DND-41 (cell line): ENCODE measurements around the gene ARHGDIA.

ENCODE experiments used
- ATAC-seq: fragments of 200-7000 bp; cut with Tn5 transposase; 3 replicates; pipeline ENCODE4 v1.9.1; 2021; ENCODE audit warnings: low read depth; ENCODE audit not compliant: insufficient read depth
- DNase-seq: peaks from one replicate; pipeline ENCODE4 v3.0.0-alpha.2; 2020
- H2AFZ ChIP-seq: 2 replicates; pipeline ENCODE4 v1.6.0; 2012; ENCODE audit warnings: low read depth, low read length
- H3K27ac ChIP-seq: 2 replicates; pipeline ENCODE4 v1.5.1; 2012; ENCODE audit warnings: low read length, inconsistent platforms
- H3K27me3 ChIP-seq: fragments of 200-600 bp; sonication (generic); 2 replicates; pipeline ENCODE4 v1.6.0; 2012; ENCODE audit warnings: low read length, mild to moderate bottlenecking, inconsistent platforms; ENCODE audit not compliant: insufficient read depth, poor library complexity
- H3K36me3 ChIP-seq: 2 replicates; pipeline ENCODE4 v1.5.1; 2012; ENCODE audit warnings: low read length, inconsistent platforms; ENCODE audit not compliant: insufficient read depth
- H3K4me1 ChIP-seq: 2 replicates; pipeline ENCODE4 v1.5.1; 2012; ENCODE audit warnings: mild to moderate bottlenecking, low read length; ENCODE audit not compliant: insufficient read depth
- H3K4me2 ChIP-seq: 2 replicates; pipeline ENCODE4 v1.6.0; 2012; ENCODE audit warnings: mild to moderate bottlenecking, moderate library complexity, low read length, inconsistent platforms; ENCODE audit not compliant: insufficient read depth
- H3K4me3 ChIP-seq, 2 experiments: fragments of 200-600 bp in 1 of 2; shearing (Covaris generic) in 1 of 2; 2 replicates each; pipeline ENCODE4 v1.5.1; 2012 to 2016; ENCODE audit warnings: inconsistent platforms in 2 of 2, low read length in 2 of 2, mild to moderate bottlenecking in 2 of 2, low read depth in 1 of 2, moderate library complexity in 1 of 2
- H3K79me2 ChIP-seq: 2 replicates; pipeline ENCODE4 v1.6.0; 2012; ENCODE audit warnings: low read length, inconsistent platforms; ENCODE audit not compliant: insufficient read depth
- H3K9ac ChIP-seq: 2 replicates; pipeline ENCODE4 v1.6.0; 2012; ENCODE audit warnings: low read depth, mild to moderate bottlenecking, inconsistent platforms, low read length, moderate library complexity
- H3K9me3 ChIP-seq: 2 replicates; pipeline ENCODE4 v1.5.1; 2012; ENCODE audit warnings: low read length, moderate library complexity, mild to moderate bottlenecking, inconsistent platforms; ENCODE audit not compliant: insufficient read depth, severe bottlenecking
- H4K20me1 ChIP-seq: 2 replicates; pipeline ENCODE4 v1.6.0; 2012; ENCODE audit warnings: low read length; ENCODE audit not compliant: insufficient read depth
- EZH2 ChIP-seq: IDR thresholded peaks from 3 replicates; pipeline ENCODE4 v1.6.1; 2012; ENCODE audit warnings: borderline replicate concordance, low read depth, mild to moderate bottlenecking, moderate library complexity, low read length, inconsistent platforms; ENCODE audit not compliant: severe bottlenecking
- TF ChIP-seq, protein P1 (sequence below): IDR thresholded peaks from 2 replicates; pipeline ENCODE4 v1.5.1; 2012; ENCODE audit warnings: borderline replicate concordance, low read length, moderate library complexity, mild to moderate bottlenecking; ENCODE audit not compliant: poor library complexity, severe bottlenecking; ENCODE audit errors: extremely low read depth

Gene ARHGDIA

GRCh38 chr17:81903415-81903831 is 32.3 kb upstream of the ARHGDIA start:
- Histone ChIP-seq H3K27me3 (no peaks in the 10 kb centered on the region), H4K20me1 (peaks cover 25% of the 10 kb centered on the region; the same call in 1 of the 2 replicates), H3K9me3 (no peaks in the 10 kb centered on the region), H3K36me3 (peaks cover 80% of the 10 kb centered on the region), H3K9ac (no peak overlapping the region), H3K27ac (no peak overlapping the region), H3K4me2 (no peak overlapping the region), H3K4me1 (no peaks in the 10 kb centered on the region), H3K79me2 (no peaks in the 10 kb centered on the region; the same call in 1 of the 2 replicates), H3K4me3 (no peak overlapping the region), H2AFZ (no peak overlapping the region)
- DNase-seq (no peak), ATAC-seq (no peak)
- TF ChIP-seq, protein P1, sequence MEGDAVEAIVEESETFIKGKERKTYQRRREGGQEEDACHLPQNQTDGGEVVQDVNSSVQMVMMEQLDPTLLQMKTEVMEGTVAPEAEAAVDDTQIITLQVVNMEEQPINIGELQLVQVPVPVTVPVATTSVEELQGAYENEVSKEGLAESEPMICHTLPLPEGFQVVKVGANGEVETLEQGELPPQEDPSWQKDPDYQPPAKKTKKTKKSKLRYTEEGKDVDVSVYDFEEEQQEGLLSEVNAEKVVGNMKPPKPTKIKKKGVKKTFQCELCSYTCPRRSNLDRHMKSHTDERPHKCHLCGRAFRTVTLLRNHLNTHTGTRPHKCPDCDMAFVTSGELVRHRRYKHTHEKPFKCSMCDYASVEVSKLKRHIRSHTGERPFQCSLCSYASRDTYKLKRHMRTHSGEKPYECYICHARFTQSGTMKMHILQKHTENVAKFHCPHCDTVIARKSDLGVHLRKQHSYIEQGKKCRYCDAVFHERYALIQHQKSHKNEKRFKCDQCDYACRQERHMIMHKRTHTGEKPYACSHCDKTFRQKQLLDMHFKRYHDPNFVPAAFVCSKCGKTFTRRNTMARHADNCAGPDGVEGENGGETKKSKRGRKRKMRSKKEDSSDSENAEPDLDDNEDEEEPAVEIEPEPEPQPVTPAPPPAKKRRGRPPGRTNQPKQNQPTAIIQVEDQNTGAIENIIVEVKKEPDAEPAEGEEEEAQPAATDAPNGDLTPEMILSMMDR, result no peak
- TF ChIP-seq EZH2, result no peak

DNA sequence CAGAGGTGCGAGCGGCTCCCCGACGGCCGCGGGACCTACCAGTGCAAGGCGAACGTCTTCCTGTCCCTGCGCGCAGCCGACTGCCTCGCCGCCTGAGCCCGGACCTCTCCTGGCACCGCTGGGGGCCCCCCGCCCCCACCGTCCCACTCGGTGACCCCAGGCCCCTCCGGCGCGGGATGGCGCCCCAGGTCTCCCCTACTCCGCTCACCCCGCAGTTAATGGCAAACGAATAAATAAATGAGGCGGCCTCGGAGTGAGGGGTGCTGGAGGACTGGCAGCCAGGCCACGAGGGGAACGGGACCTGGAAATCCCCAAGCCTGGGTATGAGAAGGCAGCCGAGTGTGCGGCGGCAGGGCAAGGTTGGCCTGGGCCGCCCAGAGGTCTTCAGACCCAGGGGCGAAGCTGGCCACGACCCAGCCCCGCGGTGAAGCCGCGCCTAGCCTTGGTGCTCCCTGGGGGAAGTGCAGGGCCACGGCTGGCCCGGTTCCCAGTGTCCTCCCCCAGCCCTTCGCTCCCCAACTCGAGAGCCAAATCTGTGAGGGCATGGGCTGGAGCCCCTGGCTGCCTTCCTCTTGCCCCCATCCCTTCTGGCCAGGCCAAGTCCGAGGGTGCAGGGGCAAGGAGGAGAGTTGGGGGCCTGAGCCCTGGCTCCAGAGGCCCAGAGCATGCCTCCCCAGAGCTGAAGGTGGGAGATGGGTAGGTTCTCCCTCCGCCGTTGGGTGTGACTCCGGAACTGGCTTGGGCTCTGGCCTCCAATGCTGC is 31.7 kb upstream of the ARHGDIA start:
- no peak overlapping the region for H3K4me3 ChIP-seq
- TF ChIP-seq EZH2, result no peak
- TF ChIP-seq, protein P1, result no peak
- peaks cover 4% of the 10 kb centered on the region; the same call in 1 of the 2 replicates for H3K79me2 ChIP-seq
- H3K4me2 ChIP-seq, result no peak overlapping the region
- DNase-seq (no peak), ATAC-seq (no peak)
- no peak overlapping the region for H2AFZ ChIP-seq
- peaks cover 80% of the 10 kb centered on the region for H3K36me3 ChIP-seq
- no peaks in the 10 kb centered on the region for H3K4me1 ChIP-seq
- no peak overlapping the region for H3K27ac ChIP-seq
- no peaks in the 10 kb centered on the region for H3K27me3 ChIP-seq
- H3K9me3 ChIP-seq, result no peaks in the 10 kb centered on the region
- H3K9ac ChIP-seq, result no peak overlapping the region
- peaks cover 19% of the 10 kb centered on the region; the same call in 1 of the 2 replicates for H4K20me1 ChIP-seq

DNA sequence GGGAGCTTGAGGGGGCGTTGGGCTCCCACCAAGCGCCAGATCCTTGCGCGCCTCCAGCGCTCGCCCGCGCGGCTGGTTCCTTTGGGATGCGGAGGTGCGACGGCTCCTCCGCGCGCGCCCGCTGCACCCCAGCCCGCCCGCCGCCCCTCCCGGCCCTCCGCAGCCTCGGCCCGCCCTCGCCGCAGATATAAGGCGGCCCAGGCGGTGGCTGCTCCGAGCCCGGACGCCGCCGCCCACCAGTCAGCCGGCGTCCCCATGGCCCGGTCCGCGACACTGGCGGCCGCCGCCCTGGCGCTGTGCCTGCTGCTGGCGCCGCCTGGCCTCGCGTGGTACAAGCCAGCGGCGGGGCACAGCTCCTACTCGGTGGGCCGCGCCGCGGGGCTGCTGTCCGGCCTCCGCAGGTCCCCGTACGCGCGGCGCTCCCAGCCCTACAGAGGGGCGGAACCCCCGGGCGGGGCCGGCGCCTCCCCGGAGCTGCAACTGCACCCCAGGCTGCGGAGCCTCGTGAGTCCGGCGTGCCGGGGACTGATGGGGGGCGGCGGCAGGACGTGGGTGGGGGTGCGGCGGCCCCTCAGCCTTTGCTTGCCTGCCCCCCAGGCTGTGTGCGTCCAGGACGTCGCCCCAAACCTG is 31.0 kb upstream of the ARHGDIA start, which contains the start of gene NPB:
NPB (plus strand) TSS at position 216 of the 630 bp plus-strand sequence; CDS start at position 256, 40 bp downstream.
- H3K27me3 ChIP-seq, result no peaks in the 10 kb centered on the region
- no peak within 1 kb of the TSS for H3K9ac ChIP-seq
- no peak within 1 kb of the TSS for H3K4me2 ChIP-seq
- H3K9me3 ChIP-seq, result no peaks in the 10 kb centered on the region
- H3K36me3 ChIP-seq, result peaks cover 80% of the 10 kb centered on the region
- H2AFZ ChIP-seq, result no peak within 1 kb of the TSS
- no peak within 1 kb of the TSS for H3K4me3 ChIP-seq
- no peak within 1 kb of the TSS for H3K27ac ChIP-seq
- peaks cover 13% of the 10 kb centered on the region; the same call in 1 of the 2 replicates for H4K20me1 ChIP-seq
- DNase-seq (no peak), ATAC-seq (no peak)
- H3K79me2 ChIP-seq, result peaks cover 10% of the 10 kb centered on the region; the same call in 1 of the 2 replicates
- no peak for TF ChIP-seq EZH2
- TF ChIP-seq, protein P1, result no peak
- no peaks in the 10 kb centered on the region for H3K4me1 ChIP-seq
